Right lobe of liver (tissue), 4 donors: Measurements from ENCODE around the gene ZC3H12D.

Source experiments
- POLR2A ChIP-seq: fragments of 450-650 bp; IDR thresholded peaks from one replicate; pipeline ENCODE4 v1.6.1; 2017; ENCODE audit warnings: antibody characterized with exemption, mild to moderate bottlenecking
- TF ChIP-seq, protein P1 (sequence below), 4 donors: fragments of 200-600 bp in 3 of 4; fragments of 450-650 bp in 1 of 4; IDR thresholded peaks; one replicate each; pipeline versions ENCODE4 v1.5.1 to v1.8.0; 2016 to 2022; ENCODE audit warnings: antibody characterized with exemption in 4 of 4, mild to moderate bottlenecking in 2 of 4
- donor health status: DM: no; HTN: no; CAD: no.
- donor health status: DM: no; HTN: no; CAD: no.
- donor health status: DM: no; HTN: yes; CAD: no.

DNA sequence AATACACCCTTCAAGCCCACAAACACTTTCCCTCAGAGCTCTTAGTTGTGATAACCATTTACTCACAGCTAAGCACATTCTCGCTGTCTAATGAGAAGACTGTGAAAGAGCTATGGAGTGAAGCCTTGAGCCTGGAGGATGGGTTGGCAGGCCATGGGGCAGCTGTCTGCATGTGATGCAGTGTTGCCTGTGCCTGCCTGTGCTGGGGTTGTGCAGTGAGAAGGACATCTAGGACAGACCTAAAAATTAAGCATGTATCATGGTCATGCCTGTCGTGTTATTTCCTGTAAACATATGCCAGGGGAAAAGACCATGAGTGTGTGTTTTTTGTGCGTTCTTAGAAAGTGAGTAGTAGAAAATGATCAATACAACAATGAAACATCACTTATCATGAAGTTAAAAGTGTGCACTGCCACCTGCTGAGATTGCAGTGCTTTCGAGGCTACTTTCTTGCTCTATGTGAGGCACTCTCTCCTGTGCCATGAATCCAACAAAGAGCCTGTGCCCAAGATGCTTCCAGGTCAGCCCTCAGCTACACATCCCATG lies 8.1 kb upstream of the ZC3H12D start:
- TF ChIP-seq, protein P1, sequence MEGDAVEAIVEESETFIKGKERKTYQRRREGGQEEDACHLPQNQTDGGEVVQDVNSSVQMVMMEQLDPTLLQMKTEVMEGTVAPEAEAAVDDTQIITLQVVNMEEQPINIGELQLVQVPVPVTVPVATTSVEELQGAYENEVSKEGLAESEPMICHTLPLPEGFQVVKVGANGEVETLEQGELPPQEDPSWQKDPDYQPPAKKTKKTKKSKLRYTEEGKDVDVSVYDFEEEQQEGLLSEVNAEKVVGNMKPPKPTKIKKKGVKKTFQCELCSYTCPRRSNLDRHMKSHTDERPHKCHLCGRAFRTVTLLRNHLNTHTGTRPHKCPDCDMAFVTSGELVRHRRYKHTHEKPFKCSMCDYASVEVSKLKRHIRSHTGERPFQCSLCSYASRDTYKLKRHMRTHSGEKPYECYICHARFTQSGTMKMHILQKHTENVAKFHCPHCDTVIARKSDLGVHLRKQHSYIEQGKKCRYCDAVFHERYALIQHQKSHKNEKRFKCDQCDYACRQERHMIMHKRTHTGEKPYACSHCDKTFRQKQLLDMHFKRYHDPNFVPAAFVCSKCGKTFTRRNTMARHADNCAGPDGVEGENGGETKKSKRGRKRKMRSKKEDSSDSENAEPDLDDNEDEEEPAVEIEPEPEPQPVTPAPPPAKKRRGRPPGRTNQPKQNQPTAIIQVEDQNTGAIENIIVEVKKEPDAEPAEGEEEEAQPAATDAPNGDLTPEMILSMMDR (IDR thresholded peaks at IDR 0.05) = no peak
- no peak for TF ChIP-seq POLR2A
